Progenitor cell of endocrine pancreas (in vitro differentiated cells): ENCODE results near the gene MEIS1. TPM values are rescaled to one million over a fixed set of nuclear protein-coding genes. Genes with fewer than 3 reads are reported as not detected.

ENCODE experiments used
- DNase-seq: peaks from one replicate; pipeline ENCODE4 v3.0.0; 2021; ENCODE audit warnings: low spot score; ENCODE audit not compliant: unreplicated experiment
- H3K27ac Mint-ChIP-seq: 2 replicates; pipeline ENCODE4 v1.8.0; 2021; ENCODE audit warnings: mild to moderate bottlenecking, moderate library complexity, mixed read lengths
- H3K27me3 Mint-ChIP-seq: 2 replicates; pipeline ENCODE4 v1.8.0; 2021; ENCODE audit warnings: mixed read lengths
- H3K36me3 Mint-ChIP-seq: 2 replicates; pipeline ENCODE4 v1.8.0; 2022; ENCODE audit warnings: mixed read lengths; ENCODE audit not compliant: insufficient read depth
- H3K4me1 Mint-ChIP-seq: 2 replicates; pipeline ENCODE4 v1.8.0; 2021; ENCODE audit warnings: low read depth, mixed read lengths
- H3K4me3 Mint-ChIP-seq: 2 replicates; pipeline ENCODE4 v1.8.0; 2021; ENCODE audit warnings: low read depth, mild to moderate bottlenecking, moderate library complexity, mixed read lengths
- H3K9me3 Mint-ChIP-seq: 2 replicates; pipeline ENCODE4 v1.8.0; 2021; ENCODE audit warnings: low read depth, mixed read lengths
- CTCF ChIP-seq: fragments of 200-600 bp; sonication (generic); IDR thresholded peaks from one replicate; pipeline ENCODE4 v1.5.0; 2021; ENCODE audit warnings: antibody characterized with exemption, mild to moderate bottlenecking; ENCODE audit not compliant: unreplicated experiment
- total RNA-seq: library from RNA; stranded (reverse); gene quantifications from 2 replicates; pipeline ENCODE4 v1.2.1, GENCODE V29; 2021

The MEIS1 gene
- total RNA-seq, 1 donor from 2014 or later: 296 TPM

- peak overlapping the region; percentile 99 for H3K27ac Mint-ChIP-seq
- H3K4me1 Mint-ChIP-seq: peaks cover 53% of the 10 kb centered on the region
- peaks cover 5% of the 10 kb centered on the region for H3K36me3 Mint-ChIP-seq
- peak; percentile 5 for TF ChIP-seq CTCF
- no peaks in the 10 kb centered on the region for H3K9me3 Mint-ChIP-seq
- peak; percentile 24 for DNase-seq
- no peaks in the 10 kb centered on the region for H3K27me3 Mint-ChIP-seq
- peak overlapping the region; percentile 87 for H3K4me3 Mint-ChIP-seq
Observed at GRCh38 chr2:66576561-66577320, 141.8 kb downstream of the MEIS1 start.

GRCh38 chr2:66577321-66578053 lies 142.6 kb downstream of the MEIS1 start:
- Mint-ChIP-seq H3K9me3 (no peaks in the 10 kb centered on the region), H3K4me3 (peak overlapping the region; percentile 87), H3K27me3 (no peaks in the 10 kb centered on the region), H3K36me3 (no peaks in the 10 kb centered on the region), H3K4me1 (peaks cover 48% of the 10 kb centered on the region), H3K27ac (peak overlapping the region; percentile 99)
- no peak for TF ChIP-seq CTCF
- peak; percentile 38 for DNase-seq

DNA sequence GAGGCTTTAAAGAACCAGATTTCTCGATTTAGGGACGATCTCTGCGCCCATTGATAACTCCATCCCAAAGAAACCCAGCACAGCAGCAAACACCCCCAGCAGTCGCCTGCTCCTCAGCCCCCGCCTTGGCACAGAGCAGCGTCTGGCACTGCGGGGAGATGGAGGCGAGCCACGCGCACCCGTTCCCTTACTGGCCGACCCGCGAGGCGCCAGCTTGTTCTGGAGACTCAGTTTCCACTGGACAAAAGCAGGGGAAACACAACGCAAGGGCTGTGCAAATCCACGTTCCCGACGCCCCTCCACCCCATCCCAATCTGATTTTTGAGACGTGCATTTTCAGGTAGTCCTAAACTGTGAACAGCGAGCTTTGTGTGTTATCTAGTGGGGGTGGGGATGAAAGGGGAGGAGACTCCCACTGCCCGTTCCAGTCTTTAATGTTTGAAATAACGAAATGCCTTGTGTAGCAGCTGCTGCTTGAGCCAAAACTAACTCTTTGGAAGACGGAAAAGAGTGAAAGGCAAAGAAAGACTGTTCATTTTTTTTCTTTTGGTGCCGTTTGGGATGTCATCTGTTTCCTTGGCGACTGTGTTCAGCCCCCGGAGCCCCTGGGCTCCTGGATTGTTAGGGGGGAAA lies 143.2 kb downstream of the MEIS1 start:
- H3K4me1 Mint-ChIP-seq: peaks cover 45% of the 10 kb centered on the region
- no peak for TF ChIP-seq CTCF
- peak overlapping the region; percentile 87 for H3K4me3 Mint-ChIP-seq
- no peaks in the 10 kb centered on the region for H3K36me3 Mint-ChIP-seq
- DNase-seq: no peak
- no peaks in the 10 kb centered on the region for H3K27me3 Mint-ChIP-seq
- peak overlapping the region; percentile 99 for H3K27ac Mint-ChIP-seq
- no peaks in the 10 kb centered on the region for H3K9me3 Mint-ChIP-seq

DNA sequence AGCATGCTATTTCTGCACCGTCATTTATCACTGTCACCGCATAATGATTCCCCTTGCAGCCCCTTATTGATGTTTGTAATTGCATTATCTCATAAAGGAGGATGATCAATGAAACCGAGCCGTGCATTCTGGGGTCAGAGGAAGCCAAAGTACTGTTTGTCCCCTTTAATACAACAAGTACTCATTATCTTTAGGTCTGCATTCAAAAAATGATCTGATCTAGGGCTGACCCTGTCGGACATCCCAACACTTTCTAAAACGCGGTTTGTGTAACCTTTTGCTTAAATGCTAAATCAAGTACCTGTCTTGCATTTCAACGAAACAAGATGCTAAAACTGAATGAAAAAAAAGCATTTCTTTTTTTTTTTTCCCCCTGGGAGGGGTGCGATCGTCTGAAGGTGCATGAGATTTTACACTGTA lies 143.8 kb downstream of the MEIS1 start:
- Mint-ChIP-seq H3K9me3 (no peaks in the 10 kb centered on the region), H3K27ac (peak overlapping the region; percentile 99), H3K27me3 (no peaks in the 10 kb centered on the region), H3K4me3 (peak overlapping the region; percentile 87), H3K4me1 (peaks cover 42% of the 10 kb centered on the region), H3K36me3 (no peaks in the 10 kb centered on the region)
- DNase-seq: no peak
- no peak for TF ChIP-seq CTCF
